HK-2 (cell line): Measurements from ENCODE around the gene KIAA0319L.
"Not testable (repeated sequence)": the region's sequence is repeated elsewhere in the genome, so short reads cannot be mapped to it uniquely, and the experiment has no call there.

Experiments
- DNase-seq: peaks from one replicate; pipeline ENCODE4 v3.0.0-alpha.2; 2018; ENCODE audit not compliant: unreplicated experiment

Gene KIAA0319L

DNA sequence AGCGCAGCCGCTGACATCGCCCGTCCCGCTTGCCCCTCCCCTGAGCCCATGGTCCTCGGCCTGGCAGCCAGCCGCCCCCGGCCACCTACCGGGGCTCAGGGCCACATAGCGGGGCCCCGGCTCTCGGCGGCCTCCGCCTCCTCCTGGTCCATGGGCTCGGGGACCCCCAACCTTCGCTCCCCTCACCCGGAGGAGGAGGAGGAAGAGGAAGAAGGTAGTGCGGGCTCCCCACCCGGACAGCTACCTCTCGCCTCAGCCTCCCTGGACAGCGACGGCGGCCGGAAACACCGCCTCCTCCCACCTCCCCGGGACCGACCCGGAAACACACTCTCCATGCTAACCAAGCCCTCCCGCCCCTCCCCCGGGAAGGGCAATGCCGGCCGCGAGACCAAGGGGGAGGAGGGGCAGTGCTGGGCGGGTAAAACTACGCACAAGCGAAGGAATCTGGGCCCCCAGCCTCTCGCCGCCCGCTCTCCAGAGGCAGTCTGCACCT is at the start of gene KIAA0319L:
TSS of gene KIAA0319L (minus strand) at position 286 of the 493 bp plus-strand sequence. CDS start 2,912 bp downstream, outside the sequence.
- peak; percentile 92 for DNase-seq

DNA sequence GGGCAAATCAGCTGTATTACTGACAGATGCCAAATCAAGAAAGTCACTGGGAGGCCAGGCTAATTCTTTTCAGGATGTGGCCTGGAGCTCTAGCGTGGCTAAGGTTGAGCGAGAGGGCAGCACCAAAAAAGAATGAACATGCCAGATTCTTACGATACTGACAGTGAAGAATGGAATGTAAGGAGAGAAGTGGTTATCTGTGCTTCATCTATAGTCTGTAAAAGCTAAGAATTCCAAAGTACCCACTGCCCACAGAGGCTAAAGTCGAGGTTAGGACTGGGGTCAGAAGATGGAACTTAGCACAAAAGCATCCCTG is 48.6 kb upstream of the KIAA0319L start:
- no peak for DNase-seq

DNA sequence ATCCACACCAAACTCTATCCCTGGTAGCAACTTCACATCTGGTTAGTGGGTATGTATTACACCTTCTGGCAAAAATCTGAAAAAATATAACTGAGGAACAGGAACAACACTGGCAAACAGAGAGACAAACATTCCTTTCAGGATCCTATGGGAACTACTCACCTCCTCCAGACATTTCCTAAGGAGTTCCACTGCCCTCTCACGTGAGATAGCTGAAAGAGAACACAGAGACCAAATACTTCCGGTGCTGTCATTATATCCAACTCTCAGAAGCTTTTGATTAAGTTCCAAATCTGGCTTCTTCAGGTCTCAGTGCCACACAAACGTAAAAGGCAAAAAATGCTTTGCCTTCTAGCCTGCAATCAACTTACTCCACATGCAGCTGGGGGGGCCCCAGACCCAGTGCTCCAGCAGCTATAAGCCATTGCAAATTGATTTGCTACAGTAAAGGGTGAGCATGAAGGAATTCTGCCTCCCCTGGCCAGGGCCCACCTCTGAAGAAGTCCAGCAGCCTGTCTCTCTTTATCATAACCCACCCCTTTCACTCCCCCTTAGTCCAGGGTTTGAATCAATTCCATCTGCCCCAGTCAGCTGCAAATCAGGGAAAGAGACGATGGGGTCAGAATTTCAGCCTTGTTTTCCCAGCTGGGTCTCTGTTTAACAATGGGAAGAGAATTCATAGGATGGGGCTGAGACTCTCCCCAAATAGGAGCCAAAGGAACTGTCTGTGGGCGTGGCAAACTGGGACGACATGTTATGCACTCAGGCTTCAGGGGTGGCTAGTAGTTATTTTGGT is 48.1 kb upstream of the KIAA0319L start:
- DNase-seq, result no peak

DNA sequence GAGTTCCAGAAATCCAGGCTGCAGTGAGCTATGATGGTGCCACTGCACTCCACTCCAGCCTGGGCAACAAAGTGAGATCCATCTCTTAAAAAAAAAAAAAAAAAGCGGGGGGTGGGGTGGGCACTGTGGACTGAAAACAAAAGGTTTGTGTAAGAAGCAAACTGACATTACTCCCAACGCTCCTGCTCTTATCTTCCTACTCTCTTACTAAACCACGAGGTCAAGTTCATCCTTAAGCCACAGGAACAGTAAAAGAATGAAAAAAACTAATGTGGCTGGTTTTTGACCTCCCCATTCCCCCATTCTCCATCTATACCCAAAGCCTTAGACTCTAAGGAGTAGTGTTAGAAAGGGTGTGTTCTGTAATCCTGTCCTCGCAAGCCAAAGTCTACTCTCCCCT is 46.7 kb upstream of the KIAA0319L start:
- DNase-seq, result no peak

GRCh38 chr1:35603468-35603867 is 46.3 kb upstream of the KIAA0319L start:
- DNase-seq, result no peak

DNA sequence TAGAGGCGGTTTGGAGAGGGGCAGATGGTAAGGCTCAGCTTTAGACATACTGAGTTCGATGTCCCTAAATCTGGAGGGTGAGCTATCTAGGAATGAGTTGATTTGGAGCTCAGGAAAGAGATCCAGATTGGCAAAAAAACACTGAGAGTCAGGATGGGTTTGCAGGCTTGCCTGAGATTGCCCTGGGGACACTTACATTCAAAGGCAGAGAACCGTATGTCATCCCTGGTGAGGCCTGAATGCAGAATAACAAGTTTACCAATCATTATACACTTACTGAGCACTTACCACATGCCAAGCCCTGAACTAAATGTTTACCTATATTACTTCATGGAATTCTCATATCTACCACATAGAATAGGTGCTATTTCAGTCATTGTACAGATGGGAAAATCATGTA is 43.4 kb upstream of the KIAA0319L start:
- DNase-seq, result no peak

DNA sequence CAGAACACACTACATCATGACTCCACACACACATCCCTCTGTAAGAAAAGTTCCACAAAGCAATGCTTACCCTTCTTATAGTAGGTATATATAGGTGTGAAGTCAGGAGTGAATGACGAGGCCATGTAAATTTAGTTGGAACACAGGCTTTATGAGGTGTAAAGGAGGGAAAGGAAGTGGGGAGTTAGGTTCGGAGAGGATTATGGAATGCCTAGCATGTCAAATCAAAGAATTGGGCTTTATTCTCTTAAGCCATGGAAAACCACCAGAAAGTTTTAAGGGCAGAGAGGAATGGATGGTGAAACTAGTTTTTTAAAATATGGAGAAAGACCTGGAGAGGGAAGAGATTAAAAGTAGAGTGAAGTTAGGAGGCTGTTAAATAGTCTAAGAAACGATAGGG is 42.2 kb upstream of the KIAA0319L start:
- no peak for DNase-seq

DNA sequence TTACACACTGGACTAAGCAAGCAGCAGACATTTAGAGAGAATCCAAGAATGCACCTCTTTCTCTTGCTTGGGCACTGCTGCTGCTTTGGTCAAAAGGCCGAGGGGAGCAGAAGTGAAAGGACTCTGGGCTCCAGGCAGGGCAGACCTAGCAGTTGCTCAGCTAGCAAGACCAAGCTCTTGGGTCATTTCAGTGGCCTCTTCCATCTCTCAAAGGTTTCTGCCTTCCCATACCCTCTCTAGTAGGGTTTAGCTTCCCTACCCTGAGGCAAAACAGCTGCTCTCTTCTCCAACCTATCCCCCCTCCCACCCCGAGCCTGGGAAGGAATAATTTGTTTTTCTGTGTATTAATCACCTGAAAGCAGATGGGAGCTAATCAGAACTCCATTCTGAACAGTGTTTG is 41.7 kb upstream of the KIAA0319L start:
- no peak for DNase-seq

GRCh38 chr1:35597870-35598269 is 40.7 kb upstream of the KIAA0319L start:
- DNase-seq, result no peak

DNA sequence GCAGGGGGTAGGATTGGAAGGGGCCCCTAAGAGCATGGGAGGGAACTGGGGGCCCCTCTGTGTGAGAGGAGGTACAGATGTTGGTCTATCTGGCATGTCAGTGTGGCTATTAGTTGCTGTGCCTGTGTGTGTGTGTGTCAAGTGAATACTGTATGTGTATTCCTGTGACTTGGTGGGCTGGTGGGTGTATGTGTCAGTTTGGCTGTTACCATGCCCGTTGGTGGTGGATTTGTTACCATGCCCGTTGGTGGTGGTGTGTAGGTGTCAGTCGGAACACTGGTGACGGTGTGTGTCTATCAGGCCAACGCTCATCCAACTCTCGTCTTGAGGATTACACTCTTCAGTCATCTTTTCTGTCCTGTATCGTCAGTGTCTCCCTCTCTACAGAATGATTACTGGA is 38.5 kb upstream of the KIAA0319L start:
- no peak for DNase-seq

DNA sequence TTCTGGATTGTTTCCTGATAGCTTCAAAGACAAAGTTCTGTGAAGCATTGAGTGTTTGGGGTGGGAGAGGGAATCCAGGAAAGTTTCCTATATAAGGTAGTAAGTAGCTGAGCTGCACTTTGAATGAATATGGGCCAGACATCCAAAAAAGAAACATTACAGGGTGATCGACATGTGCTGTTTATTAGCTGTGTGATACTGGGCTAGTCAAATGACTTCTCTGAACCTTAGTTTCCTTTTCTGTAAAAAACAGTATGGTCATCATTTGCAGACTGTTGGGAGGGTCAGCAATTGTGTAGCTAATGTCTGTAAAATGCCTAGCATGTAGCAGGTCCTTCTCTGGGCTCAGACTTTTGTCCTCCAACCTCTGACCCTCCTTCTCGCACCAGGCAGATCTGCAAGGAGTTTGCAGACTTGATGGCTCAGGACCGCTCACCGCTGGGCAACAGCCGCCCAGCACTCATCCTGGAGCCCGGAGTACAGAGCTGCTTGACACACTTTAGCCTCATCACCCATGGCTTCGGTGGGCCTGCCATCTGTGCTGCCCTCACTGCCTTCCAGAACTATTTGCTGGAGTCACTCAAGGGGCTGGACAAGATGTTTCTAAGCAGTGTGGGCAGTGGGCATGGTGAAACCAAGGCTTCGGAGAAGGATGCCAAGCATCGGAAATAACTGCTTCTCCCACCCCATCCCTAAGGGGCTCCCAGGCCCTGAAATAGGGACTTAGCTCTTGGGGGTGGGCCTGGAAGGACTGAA is 37.0 kb upstream of the KIAA0319L start:
- no peak for DNase-seq

DNA sequence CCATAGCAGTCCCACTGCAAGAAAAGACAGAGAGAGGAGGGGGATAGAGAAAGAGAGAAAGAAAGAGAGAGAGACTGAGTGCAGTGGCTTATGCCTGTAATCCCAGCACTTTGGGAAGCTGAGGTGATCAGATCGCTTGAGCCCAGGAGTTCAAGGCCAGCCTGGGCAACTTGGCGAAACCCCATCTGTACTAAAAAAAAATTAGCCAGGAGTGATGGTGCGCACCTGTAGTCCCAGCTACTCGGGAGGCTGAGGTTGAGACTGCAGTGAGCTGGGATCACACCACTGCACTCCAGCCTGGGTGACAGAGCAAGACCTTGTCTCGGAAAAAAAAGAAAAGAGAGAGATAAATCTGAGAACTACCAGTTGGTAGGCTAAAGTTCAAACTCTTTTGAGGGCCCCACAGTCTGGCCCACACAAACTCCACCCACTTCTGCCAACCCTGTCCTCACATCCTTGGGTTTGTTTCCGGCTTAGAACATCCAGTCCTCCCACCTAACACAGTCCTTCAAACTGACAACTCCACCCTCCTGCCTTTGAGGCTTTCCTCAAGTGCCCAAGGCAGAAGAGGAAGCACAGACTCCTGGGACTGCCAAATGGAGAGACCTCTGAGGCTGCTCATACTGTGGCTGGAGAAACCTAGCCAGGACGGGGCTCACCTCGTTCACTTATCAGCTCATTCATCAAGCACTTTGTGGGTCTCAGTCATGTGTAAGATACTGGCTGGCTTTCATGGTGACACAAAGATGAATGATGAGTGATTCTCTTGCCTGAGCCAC is 36.0 kb upstream of the KIAA0319L start:
- DNase-seq, result no peak

DNA sequence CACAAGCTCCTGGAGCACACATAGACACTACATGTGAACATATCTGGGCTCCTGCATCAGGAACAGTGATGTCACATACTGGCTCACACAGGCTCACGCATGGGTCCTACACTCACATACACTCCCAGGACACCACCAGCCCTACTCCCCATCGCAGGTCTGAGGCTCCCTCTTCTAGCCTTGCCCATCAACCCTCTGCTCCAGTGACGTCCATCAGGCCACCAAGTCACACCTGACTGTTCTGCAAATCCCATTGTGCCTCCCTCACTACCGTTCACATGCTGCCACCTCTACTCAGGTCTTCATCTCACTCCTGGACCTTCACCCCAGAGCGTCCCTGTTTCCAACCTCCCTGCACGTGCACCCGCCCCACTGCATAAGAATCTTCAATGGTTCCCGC is 34.0 kb upstream of the KIAA0319L start:
- DNase-seq, result no peak

DNA sequence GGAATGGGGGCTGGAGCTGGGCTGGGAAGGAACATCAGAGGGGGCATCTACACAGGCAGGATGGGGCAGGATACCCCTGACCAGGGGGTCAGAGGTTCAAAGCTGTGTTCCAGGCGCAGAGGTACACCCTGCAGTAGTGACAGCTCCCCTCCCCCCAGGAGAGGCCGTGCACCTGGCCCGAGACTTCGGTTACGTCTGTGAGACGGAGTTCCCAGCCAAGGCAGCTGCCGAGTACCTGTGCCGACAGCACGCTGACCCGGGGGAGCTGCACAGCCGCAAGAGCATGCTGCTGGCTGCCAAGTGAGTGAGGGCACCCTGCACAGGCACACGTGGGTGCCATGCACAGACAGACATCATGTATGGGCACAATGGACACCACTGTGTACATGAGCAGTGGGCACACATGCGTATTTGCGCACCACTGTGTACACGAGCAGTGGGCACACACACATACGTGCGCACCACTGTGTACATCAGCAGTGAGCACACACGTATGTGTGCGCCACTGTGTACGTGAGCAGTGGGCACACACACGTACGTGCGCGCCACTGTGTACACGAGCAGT is 33.4 kb upstream of the KIAA0319L start:
- no peak for DNase-seq

DNA sequence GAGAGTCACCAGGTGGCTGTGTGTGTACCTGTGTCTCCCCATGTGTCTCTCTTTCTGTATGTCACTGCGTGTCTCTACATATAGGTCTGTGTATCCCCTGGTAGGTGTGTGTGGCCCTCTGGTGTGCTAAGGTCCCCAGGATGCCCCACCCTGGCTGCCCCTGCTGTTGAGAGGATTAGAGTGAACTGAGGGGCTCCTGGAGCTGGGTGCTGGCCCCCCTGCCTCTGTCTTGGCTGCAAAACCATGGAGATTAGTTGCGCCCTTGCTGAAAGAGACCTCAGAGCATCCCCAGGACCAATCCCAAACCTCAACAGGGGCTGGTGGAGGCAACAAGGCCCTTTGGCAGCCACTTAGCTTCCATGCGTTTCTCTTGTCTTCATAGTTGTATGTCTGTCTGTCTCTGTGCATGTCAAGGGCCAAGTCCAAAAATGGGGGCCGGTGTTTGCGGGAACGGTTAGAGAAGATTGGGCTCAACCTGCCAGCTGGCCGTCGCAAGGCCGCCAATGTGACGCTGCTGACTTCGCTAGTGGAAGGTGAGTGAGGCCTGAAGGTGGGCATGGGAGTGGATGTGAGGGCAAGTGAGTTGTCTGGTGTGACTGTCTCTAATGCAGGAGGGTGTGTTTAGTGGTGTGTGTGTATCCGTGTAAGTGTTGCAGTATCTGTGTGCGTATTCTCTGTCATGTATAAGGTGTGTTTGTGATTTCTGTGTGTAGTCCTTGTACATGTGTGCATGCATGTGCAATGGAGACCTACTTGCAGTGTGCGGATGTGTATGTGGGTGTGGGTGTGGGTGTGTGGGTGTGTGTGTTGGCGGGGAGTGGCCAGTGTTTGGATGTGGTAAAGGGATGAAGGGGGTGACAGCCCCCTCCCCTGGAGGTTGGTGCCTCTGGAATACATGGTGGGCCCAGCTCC is 32.6 kb upstream of the KIAA0319L start:
- no peak for DNase-seq

DNA sequence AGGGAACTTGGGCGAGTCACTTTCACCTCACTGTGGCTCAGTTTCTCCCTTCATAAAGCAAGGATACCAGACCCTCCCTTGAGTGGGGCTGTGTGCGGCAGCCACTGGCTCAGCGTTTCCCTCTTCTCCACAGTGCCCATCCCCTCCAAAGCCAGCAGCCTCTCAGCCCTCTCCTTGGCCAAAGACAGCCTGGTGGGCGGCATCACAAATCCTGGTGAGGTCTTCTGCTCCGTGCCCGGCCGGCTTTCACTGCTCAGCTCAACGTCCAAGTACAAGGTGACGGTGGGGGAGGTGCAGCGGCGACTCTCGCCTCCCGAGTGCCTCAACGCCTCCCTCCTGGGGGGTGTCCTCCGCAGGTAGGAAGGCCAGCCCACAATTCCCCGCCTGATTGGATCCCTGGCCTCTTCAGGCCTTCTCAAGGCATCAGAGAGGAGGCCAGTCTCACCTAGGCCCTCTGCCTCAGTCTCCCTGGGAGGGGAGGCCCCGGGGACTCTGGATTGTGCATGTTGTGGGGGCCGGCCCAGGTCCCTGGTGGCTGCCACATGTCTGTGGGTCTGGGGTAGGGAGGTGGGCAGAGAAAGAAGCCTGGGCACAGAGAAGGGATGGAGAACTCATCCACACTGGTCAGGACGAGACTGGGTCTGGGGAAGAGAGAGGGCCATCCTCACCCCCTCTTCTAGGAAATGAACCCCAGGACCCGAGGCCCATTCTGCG is 31.2 kb upstream of the KIAA0319L start:
- no peak for DNase-seq

- no peak for DNase-seq
Observed at GRCh38 chr1:35587736-35588135, 30.5 kb upstream of the KIAA0319L start.

DNA sequence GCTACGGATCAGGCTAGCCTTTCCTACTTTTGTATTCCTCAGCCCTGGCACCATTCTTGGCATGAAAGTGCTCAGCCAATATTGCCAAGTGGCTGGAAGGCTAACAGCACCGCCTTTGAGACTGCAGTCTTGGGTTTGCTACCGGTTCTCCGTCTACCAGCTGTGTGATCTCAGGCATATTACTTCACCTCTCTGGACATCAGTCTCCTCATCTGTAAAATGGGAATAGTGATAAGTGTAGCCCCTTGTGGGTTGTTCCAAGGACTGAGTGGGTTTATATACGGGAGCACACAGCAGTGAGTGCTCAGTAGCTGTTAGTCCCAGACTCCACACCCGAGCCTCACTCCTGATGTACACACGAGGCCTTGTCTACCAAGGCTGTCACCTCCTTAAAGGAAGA is 29.6 kb upstream of the KIAA0319L start:
- no peak for DNase-seq

- DNase-seq, result not testable (repeated sequence)
Observed at GRCh38 chr1:35585805-35586204, 28.6 kb upstream of the KIAA0319L start.

DNA sequence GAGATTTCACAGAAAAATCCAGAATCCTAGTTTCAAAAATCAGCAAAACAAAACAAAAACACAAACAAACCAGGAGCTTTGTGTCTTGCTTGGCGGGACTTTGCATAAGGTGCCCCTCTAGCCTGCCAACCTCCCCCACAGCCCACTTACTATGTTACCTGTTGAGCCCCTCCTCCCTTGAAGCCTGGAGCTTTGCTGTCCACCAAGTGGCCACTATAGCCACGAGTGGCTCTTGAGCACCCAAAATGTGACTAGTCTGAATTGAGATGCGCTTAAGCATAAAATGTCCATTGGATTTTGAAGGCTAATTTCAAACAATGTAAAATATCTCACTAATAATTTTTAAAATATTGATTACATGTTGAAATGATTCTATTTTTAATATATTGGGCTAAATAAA is 28.1 kb upstream of the KIAA0319L start:
- no peak for DNase-seq
